Fibroblast of pulmonary artery (primary cell): ENCODE measurements around the gene TCEAL8.

Experiments
- DNase-seq: peaks from one replicate; pipeline ENCODE4 v3.0.0-alpha.2; 2010; ENCODE audit warnings: low read depth
- H3K4me3 ChIP-seq: replicated peaks from 2 replicates; pipeline ENCODE4 v1.5.1; 2011; ENCODE audit warnings: low read depth, mild to moderate bottlenecking, control low read depth, low read length, moderate library complexity
- TF ChIP-seq, protein P1 (sequence below): IDR thresholded peaks from 2 replicates; pipeline ENCODE4 v1.5.1; 2011; ENCODE audit warnings: mild to moderate bottlenecking, control low read depth, low read length, inconsistent platforms; ENCODE audit errors: missing control alignments

The TCEAL8 gene

DNA sequence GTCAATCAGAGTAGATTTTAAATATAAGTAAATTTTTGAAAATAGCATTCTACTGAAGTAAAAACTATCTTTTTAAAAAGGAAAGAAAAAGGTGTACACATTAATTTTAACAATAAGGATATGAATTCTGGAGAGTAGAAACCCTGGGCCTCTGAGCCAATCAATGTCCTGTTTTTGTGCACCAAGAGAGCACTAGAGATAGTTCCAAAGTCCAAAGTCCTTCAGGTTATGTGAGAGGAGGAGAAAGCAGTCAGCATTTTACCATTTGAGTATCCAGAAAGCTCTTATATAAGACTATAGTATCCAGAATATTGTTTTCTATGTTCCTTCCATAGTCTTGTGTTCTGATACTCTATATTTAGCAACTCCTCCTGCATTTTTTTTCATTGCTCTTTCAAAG, 3.3 kb upstream of the TCEAL8 start:
- no peak for DNase-seq
- TF ChIP-seq, protein P1, sequence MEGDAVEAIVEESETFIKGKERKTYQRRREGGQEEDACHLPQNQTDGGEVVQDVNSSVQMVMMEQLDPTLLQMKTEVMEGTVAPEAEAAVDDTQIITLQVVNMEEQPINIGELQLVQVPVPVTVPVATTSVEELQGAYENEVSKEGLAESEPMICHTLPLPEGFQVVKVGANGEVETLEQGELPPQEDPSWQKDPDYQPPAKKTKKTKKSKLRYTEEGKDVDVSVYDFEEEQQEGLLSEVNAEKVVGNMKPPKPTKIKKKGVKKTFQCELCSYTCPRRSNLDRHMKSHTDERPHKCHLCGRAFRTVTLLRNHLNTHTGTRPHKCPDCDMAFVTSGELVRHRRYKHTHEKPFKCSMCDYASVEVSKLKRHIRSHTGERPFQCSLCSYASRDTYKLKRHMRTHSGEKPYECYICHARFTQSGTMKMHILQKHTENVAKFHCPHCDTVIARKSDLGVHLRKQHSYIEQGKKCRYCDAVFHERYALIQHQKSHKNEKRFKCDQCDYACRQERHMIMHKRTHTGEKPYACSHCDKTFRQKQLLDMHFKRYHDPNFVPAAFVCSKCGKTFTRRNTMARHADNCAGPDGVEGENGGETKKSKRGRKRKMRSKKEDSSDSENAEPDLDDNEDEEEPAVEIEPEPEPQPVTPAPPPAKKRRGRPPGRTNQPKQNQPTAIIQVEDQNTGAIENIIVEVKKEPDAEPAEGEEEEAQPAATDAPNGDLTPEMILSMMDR = no peak

DNA sequence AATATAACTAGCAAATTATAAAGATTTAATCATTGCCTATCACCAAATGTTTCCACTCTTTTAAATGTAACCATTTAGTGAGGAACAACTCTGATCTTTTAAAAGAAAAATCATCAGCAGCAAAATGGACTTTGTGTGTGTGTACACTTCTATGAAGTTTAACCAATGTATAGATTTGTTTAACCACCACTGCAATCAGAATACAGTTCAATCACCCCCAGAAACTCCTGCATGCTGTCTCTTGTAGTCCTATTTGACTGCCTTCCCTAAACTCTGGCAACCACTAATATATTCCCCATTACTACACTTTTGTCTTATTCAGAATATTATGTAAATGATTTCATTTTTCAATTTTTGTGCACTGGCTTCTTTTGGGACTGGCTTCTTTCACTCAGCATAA, 1.7 kb upstream of the TCEAL8 start:
- no peak for DNase-seq
- H3K4me3 ChIP-seq = no peak overlapping the region
- TF ChIP-seq, protein P1 = no peak

More for the DNA sequence above, 3.3 kb upstream of the TCEAL8 start:
- H3K4me3 ChIP-seq = no peak overlapping the region

- TF ChIP-seq, protein P1 = no peak
- peak; percentile 35 for DNase-seq
- H3K4me3 ChIP-seq = peak overlapping the region; percentile 85
Observed at GRCh38 chrX:103254171-103254824, 657 bp downstream of the TCEAL8 start.

GRCh38 chrX:103253608-103254007, 1.3 kb downstream of the TCEAL8 start:
- TF ChIP-seq, protein P1 = no peak
- H3K4me3 ChIP-seq = peak overlapping the region; percentile 85
- peak; percentile 6 for DNase-seq

- no peak for DNase-seq
- H3K4me3 ChIP-seq = no peak overlapping the region
- TF ChIP-seq, protein P1 = no peak
Observed at GRCh38 chrX:103250977-103251376, 4.0 kb downstream of the TCEAL8 start.

- no peak for DNase-seq
- TF ChIP-seq, protein P1 = no peak
- no peak overlapping the region for H3K4me3 ChIP-seq
Observed at GRCh38 chrX:103249805-103250204, 5.2 kb downstream of the TCEAL8 start.

GRCh38 chrX:103248553-103248952, 6.4 kb downstream of the TCEAL8 start:
- H3K4me3 ChIP-seq = no peak overlapping the region
- peak; percentile 42 for DNase-seq
- TF ChIP-seq, protein P1 = peak; percentile 45
